SU-DHL-6 (cell line): ENCODE results near the gene SERPINI1.

Experiments
- H2AFZ ChIP-seq: fragments of 200-600 bp; sonication (generic); 2 replicates; pipeline ENCODE4 v1.6.1; 2014; ENCODE audit warnings: low read depth, mild to moderate bottlenecking, moderate library complexity, mixed read lengths, antibody characterized with exemption, low read length; ENCODE audit not compliant: severe bottlenecking
- H3F3A ChIP-seq: fragments of 200-600 bp; shearing (Covaris generic); 2 replicates; pipeline ENCODE4 v1.6.0; 2016; ENCODE audit warnings: antibody characterized with exemption, mild to moderate bottlenecking; ENCODE audit not compliant: insufficient read depth
- H3K27ac ChIP-seq: fragments of 200-600 bp; sonication (generic); 2 replicates; pipeline ENCODE4 v1.5.1; 2016; ENCODE audit warnings: low read depth, mild to moderate bottlenecking, low read length, moderate library complexity, mixed read lengths
- H3K27me3 ChIP-seq: fragments of 200-600 bp; sonication (generic), shearing (Covaris generic); 2 replicates; pipeline ENCODE4 v1.6.0; 2014; ENCODE audit warnings: mild to moderate bottlenecking, low read length
- H3K36me3 ChIP-seq: fragments of 200-600 bp; sonication (generic); 2 replicates; pipeline ENCODE4 v1.6.1; 2014; ENCODE audit warnings: mild to moderate bottlenecking, low read length, mixed read lengths
- H3K4me2 ChIP-seq: fragments of 300-600, 200-600 bp; shearing (Covaris generic), sonication (generic); 2 replicates; pipeline ENCODE4 v1.6.0; 2014; ENCODE audit warnings: low read length, low read depth, mild to moderate bottlenecking; ENCODE audit not compliant: poor library complexity, severe bottlenecking
- H3K4me3 ChIP-seq: fragments of 200-600 bp; sonication (generic); 2 replicates; pipeline ENCODE4 v1.5.1; 2014; ENCODE audit warnings: antibody characterized with exemption, low read length, mild to moderate bottlenecking, mixed read lengths; ENCODE audit not compliant: insufficient read depth, poor library complexity, severe bottlenecking
- H3K79me2 ChIP-seq: fragments of 200-600 bp; sonication (generic); 2 replicates; pipeline ENCODE4 v1.6.1; 2014; ENCODE audit warnings: mild to moderate bottlenecking, low read length, moderate library complexity; ENCODE audit not compliant: insufficient read depth
- H3K9ac ChIP-seq: fragments of 200-600 bp; sonication (generic); 2 replicates; pipeline ENCODE4 v1.7.0; 2014; ENCODE audit warnings: mild to moderate bottlenecking, low read length
- H3K9me2 ChIP-seq: fragments of 200-600 bp; sonication (generic); replicated peaks from 2 replicates; pipeline ENCODE4 v1.6.1; 2014; ENCODE audit warnings: low read length; ENCODE audit not compliant: insufficient read depth
- H3K9me3 ChIP-seq: fragments of 200-600 bp; sonication (generic); 2 replicates; pipeline ENCODE4 v1.6.1; 2014; ENCODE audit warnings: low read length, mixed read lengths; ENCODE audit not compliant: insufficient read depth
- H4K20me1 ChIP-seq: fragments of 200-600 bp; sonication (generic); 2 replicates; pipeline ENCODE4 v1.6.1; 2014; ENCODE audit warnings: low read depth, mild to moderate bottlenecking, antibody characterized with exemption, low read length, moderate library complexity, mixed read lengths
- EZH2phosphoT487 ChIP-seq: fragments of 200-600 bp; sonication (generic), shearing (Covaris generic); conservative IDR thresholded peaks from 2 replicates; pipeline ENCODE4 v1.6.1; 2018; ENCODE audit warnings: mild to moderate bottlenecking, antibody characterized with exemption, low read length, moderate library complexity, mixed read lengths
- TF ChIP-seq, protein P1 (sequence below): fragments of 200-600 bp; sonication (generic); IDR thresholded peaks from one replicate; pipeline ENCODE4 v1.5.1; 2017; ENCODE audit warnings: antibody characterized with exemption, mild to moderate bottlenecking, low read length, moderate library complexity; ENCODE audit not compliant: insufficient read depth, poor library complexity, severe bottlenecking

SERPINI1 gene

DNA sequence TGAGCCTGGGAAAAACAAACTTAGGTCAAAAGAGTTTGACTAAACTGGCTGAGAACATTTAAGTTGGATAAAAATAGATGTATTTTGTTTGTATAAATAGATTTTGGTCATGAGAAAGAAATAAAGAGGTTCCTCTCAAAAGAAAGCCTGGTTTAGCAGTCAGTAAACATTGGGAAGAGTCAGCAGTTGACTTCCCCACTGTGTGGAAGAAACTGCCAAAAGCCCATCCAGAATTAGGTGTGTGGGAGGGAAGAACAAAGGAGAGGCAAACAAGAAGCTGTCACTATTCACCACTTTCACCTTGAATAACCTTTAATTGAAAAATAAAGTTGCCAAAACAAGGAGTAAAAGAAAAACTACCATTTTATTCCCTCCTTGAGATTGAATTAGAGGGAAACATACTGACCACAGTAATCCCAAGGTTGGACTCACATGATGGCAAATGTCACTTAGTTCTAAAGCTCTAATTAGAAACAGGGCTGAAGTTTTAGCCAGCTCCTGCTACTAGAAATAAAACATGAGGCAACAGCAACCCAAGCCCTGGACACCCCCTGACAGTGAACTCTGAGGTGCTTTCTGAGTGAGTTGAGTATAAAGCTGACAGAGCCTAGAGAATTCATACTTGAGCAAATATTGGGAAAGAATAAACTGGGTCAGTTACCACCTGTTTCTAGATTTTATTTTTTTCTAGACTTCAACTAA, 139.3 kb downstream of the SERPINI1 start:
- Histone ChIP-seq H3K9me3 (no peaks in the 10 kb centered on the region), H4K20me1 (no peaks in the 10 kb centered on the region), H3K36me3 (no peaks in the 10 kb centered on the region), H2AFZ (no peak overlapping the region), H3F3A (no peaks in the 10 kb centered on the region), H3K4me2 (no peak overlapping the region), H3K27ac (no peak overlapping the region), H3K9me2 (no peaks in the 10 kb centered on the region), H3K79me2 (no peaks in the 10 kb centered on the region), H3K9ac (no peak overlapping the region), H3K4me3 (no peak overlapping the region), H3K27me3 (no peaks in the 10 kb centered on the region)
- TF ChIP-seq, protein P1, sequence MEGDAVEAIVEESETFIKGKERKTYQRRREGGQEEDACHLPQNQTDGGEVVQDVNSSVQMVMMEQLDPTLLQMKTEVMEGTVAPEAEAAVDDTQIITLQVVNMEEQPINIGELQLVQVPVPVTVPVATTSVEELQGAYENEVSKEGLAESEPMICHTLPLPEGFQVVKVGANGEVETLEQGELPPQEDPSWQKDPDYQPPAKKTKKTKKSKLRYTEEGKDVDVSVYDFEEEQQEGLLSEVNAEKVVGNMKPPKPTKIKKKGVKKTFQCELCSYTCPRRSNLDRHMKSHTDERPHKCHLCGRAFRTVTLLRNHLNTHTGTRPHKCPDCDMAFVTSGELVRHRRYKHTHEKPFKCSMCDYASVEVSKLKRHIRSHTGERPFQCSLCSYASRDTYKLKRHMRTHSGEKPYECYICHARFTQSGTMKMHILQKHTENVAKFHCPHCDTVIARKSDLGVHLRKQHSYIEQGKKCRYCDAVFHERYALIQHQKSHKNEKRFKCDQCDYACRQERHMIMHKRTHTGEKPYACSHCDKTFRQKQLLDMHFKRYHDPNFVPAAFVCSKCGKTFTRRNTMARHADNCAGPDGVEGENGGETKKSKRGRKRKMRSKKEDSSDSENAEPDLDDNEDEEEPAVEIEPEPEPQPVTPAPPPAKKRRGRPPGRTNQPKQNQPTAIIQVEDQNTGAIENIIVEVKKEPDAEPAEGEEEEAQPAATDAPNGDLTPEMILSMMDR = no peak
- no peak for TF ChIP-seq EZH2phosphoT487
